Dermis blood vessel endothelial cell (primary cell): ENCODE measurements around the gene ZNF117. TPM values are rescaled to one million over a fixed set of nuclear protein-coding genes. Genes with fewer than 3 reads are reported as not detected.
A peak's percentile ranks its signal among the peaks of the same experiment; 100 is the strongest.
"Not testable (repeated sequence)": the region's sequence is repeated elsewhere in the genome, so short reads cannot be mapped to it uniquely, and the experiment has no call there.

ENCODE experiments used
- DNase-seq: peaks from one replicate; pipeline ENCODE4 v3.0.0; 2010
- total RNA-seq: library from RNA; depleted of rRNA; stranded (reverse); fragments of >200 nt; gene quantifications from 2 replicates; pipeline ENCODE4 v1.2.3, GENCODE V29; 2014

Gene ZNF117
- total RNA-seq, 1 donor from 2014 or later: 4.8 TPM

DNA sequence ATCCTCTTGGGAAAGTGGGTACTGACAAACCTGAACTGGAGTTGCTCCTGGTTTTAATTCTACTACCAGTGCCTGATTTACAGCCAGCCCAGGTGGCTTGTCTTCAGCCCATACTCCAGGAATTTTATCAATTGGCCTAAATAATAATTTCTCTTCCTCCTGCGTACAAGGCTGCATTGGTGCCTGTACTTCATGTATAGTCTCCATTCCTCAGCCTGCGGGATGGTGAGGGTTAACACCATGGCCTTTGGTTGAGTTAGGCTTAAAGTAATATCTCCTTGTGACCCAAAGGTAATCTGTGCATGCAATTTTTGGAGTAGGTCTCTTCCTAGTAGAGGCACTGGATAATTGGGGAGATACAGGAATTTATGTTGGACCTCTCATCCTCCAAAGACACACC is 5.5 kb upstream of the ZNF117 start:
- no peak for DNase-seq

DNA sequence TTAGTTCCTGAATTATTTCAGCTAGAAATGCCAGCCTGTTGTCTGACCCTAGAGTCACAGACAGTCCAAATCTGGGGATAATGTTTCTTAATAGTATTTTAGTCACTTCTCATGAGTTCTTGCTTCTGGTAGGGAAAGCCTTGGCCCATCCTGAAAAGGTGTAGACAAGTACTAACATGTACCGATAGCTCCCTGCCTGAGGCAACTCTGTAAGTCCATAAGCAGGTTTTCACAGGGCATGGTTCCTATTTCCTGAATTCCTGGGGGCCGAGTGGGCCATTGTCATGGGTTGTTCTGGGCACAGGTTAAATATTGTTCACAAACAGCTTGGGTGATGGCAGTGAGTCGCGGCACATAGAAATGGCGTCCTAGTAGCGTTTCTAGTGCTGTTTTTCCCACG is 3.1 kb upstream of the ZNF117 start:
- DNase-seq: no peak

DNA sequence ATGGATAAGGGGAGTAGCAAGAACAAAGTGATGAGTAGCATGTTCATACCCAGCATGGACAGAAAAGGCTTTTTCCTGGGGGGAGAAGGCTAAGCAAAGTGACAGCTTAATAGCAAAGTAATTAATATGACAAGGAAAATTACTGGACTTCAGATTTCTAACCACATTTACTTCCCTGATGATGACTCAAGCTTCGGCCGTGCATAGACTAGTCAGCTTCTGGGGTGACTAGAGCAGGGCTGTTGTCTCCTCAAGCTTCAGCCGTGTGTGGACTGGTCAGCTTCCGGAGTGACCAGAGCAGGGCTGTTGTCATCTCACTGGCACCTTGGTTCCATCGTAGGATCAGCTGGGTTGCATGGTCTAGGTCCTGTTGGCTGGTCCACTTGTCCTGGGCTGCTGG is 2.1 kb upstream of the ZNF117 start:
- no peak for DNase-seq

DNA sequence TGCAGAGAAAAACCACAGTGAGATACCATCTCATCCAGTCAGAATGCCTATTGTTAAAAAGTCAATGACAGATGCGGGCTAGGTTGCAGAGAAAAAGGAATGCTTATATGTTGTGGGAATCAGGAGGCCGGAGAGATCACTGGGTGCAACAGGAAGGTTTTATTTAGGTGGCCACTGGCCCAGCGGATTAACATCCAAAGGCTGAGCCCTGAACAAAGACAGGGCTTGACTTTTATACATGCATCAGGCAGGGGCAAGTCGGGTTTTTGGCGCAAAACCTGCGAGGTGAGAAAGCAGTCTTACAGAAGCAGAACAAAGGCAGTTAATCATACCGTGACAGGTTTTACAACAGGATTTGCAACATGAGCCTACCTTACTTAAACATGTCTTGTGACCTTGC is 620 bp downstream of the ZNF117 start:
- DNase-seq: no peak

DNA sequence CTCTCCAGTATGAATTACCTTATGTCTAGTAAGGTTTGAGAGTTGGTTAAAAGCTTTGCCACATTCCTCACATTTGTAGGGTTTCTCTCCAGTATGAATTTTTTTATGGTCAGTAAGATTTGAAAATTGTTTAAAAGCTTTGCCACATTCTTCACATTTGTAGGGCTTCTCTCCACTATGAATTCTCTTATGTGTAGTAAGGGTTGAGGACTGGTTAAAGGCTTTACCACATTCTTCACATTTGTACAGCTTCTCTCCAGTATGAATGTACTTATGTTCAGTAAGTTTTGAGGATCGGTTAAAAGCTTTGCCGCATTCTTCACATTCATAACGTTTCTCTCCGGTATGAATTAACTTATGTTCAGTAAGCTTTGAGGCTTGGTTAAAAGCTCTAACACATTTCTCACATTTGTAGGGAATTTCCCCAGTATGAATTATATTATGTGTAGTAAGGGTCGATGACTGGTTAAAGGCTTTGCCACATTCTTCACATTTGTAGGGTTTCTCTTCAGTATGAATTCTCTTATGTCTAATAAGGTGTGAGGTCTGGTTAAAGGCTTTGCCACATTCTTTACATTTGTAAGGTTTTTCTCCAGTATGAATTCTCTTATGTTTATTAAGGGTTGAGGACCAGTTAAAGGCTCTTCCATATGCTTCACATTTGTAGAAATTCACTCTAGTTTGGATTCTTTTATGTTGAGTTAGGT is 12.2 kb downstream of the ZNF117 start:
- no peak for DNase-seq

DNA sequence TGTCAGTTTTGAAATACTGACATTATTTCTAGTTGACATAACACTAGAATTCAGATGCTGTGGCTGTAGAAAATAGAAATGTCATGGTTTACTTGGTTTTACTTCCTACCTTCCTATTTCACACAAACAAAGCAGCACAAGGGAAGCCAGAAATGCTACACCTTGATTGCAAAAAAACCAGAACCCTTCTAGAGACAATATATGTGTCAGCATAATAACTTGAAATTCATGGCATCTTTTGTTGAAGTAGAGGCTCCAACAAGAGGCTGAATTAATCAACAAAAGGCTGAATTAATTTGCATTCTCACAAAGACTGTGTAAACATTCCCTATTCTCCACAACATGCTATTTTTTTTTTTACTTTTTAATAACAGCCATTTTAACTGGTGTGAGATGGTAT is 25.2 kb downstream of the ZNF117 start:
- DNase-seq: no peak

DNA sequence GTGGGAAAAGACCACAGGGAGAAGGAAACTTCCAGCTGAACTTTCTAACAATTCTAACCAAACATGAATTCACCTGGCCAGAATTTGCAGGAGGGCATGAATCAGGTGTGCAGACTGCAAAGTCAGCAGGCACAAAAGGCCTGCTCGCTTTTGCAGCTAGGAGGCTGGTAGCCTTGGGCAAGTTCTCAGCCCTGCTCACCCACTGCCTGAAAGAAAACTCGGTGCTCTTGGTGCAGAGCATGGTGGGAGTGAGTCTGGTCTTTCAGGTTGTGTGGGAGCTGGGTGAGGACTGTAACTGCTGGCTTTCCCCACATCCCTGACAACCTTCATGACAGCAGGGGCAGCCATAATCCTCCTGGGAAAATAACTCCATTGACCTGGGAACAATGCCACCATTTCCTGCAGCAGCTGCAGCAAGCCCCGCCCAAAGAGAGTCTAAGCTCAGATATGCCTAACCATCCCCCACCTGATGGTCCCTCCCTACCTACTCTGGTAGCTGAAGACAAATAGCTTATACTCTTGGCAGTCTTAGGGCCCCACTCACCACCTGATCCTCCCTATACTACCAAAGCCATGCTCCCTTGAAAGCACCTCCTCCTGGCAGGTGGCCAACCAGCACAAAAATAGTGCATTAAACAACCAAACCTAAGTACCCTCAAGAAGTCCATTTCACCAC is 31.6 kb downstream of the ZNF117 start:
- DNase-seq: peak; percentile 37

DNA sequence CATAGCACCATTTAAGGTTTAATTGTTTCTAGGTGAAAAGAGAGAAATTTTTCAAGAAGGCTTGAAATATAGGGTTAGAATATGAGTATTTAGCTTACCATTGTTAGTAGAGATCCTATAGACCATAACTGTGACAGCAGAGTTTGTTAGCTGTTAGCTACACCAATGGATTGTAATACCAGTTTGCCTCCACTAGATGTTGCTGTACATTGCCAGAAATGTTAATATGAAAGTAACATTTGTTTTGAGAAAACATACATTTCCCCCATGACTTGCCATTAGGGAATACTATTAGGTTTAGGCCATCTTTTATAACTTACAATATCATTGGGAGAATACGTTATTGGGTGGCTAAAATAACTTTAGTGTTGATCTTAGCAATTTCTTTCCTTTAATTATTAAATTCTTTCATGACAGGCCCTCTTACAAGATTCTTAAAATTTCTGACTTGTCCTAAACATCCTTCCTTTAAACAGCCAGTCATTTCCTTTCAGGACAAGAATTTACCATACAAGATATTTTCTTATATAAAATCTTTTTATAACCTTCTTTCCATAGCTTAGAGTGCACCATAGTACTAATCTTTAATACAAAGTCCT is 39.5 kb downstream of the ZNF117 start:
- DNase-seq: peak; percentile 72

DNA sequence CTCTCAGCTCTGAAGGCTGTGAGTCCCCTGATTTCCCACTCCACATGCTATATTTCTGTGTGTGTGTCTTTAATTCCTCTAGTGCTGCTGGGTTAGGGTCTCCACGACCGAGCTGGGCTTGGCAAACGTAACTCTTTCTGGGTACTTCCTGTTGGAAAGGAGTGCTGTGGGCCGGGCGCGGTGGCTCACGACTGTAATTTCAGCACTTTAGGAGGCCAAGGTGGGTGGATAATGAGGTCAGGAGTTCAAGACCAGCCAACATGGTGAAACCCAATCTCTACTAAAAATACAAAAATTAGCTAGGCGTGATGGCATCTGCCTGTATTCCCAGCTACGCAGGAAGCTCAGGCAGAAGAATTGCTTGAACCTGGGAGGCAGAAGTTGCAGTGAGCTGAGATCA is 40.2 kb downstream of the ZNF117 start:
- not testable (repeated sequence) for DNase-seq

DNA sequence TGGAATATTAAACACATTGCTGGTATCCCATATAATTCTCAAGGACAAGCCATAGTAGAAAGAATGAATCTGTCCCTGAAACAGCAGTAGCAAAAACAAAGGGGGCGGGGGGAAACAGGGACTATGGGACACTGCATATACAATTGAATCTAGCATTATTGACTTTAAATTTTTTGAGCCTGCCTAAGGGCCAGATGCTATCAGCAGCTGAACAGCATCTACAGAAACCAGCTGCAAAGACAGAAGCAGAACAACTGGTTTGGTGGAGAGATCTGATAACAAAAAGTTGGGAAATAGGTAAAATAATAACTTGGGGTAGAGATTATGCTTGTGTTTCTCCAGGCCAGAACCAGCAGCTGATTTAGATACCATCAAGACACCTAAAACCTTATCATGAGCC is 42.1 kb downstream of the ZNF117 start:
- not testable (repeated sequence) for DNase-seq

DNA sequence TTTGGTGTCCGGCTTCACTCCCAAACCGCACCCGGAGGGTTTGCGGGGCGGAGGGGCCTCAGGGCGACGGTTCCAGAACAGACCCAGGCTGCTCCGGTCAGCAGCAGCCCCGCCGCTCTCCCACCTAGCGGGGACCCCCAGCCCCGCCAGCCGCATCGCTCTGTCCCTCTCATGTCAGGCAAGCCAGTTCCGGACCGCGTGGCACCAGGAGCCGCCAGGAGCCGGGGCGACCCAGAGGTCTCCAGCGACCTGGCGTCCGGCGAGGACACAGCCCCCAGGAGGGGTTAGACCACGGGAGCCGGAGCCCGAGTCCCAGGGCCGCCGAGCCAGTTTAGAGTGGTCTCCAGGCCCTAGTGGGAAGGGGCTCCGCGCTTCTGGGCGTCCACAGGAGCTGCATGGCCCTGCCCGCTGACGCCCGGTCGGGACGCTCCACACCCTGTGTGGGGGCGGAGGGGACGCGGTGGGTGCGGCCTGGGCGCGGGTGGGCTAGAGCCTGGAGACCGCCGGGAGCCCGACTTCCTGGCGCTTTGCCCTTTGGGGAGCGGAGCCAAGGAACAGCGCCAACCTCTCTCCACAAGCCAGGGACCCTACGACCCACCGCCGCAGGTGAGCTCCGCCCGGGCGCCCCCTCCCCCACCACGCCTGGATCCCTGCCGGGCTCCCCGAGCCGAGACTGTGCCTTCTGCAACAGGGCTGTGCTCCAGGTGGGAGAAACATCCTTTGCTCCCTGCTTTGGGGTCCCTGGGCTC is 43.4 kb downstream of the ZNF117 start:
- DNase-seq: no peak

DNA sequence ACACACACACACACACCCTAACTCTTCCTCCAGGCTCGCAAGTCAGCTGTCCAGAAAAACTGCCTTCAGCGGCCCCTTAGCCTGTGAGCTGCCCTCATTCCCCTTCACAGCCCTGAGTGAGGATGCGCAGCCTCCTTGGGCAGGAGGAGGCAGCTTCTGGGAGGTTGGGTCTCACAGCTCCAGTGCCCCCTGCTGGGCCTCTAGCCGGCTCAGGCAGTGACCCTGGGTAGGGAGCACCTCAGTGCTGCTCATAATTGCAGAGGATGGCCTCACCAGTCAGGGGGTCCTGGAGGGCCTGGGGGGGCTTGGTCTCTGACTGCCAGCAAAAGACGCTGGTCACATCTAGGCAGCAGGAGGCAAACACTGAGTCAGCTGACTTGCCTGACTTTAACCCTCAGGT is 44.1 kb downstream of the ZNF117 start:
- DNase-seq: peak; percentile 27

DNA sequence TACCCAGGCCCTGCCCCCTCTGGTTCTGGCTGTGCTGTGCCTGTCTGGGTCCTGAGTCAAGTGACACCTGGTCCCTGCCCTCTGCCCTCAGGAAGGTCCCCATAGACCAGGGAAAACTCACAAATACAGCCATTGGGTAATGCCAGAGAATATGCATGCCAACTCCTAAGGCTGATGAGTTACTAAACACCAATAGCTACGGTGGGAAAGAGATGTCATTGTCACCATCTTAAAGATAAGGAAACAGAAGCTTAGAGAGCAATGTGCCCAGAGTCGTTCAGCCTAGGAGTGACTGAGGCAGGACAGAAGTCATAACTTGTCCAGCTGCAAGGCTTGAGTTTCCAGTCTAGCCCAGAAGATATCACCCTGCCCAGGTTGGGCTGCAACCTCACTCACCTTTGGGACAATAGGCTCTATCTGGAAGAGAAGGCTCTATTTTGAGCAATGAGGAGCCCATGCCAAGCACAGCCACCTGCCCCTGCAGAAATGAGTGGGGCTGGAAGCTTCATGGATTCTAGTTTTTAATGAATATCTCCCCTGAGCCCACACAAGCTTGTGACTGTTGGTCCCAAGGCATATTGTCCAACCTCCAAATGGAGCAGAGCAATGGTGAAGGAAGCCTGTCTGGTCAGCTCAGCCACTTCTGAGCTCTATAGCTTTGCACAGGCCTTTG is 45.2 kb downstream of the ZNF117 start:
- no peak for DNase-seq

DNA sequence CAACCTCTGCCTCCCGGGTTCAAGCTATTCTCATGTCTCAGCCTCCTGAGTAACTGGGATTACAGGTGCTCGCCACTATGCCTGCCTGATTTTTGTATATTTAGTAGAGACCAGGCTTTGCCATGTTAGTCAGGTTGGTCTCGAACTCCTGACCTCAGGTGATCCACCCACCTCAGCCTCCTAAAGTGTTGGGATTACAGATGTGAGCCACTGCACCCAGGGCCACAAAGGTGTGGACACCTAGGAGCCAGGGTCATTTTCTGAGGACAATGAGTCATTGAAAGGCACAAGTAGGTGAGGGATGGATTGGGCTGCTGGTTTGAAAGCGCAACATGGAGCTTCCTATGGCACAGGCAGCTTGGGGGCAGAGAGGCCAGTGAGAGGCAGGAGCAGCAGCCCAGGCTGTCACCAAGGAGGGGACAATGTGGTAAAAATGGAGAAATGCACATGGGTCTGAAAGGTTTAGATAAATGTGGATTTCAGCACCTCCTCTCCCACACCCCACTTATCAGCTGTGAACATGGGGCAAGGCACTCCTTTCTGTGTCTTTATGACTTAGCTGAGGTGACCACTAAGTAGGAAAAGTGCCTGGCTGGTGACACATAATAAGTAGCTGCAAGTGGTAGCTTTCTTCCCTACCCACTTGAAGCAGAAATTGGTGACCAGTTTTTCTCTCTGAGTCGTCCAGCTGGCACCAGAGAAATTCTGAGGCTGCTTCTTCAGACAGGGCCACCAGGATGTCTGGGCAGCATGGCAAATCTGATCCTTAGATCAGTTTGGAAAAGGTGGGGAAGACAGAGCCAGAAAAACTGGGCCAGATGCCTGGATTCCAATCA is 46.0 kb downstream of the ZNF117 start:
- not testable (repeated sequence) for DNase-seq

DNA sequence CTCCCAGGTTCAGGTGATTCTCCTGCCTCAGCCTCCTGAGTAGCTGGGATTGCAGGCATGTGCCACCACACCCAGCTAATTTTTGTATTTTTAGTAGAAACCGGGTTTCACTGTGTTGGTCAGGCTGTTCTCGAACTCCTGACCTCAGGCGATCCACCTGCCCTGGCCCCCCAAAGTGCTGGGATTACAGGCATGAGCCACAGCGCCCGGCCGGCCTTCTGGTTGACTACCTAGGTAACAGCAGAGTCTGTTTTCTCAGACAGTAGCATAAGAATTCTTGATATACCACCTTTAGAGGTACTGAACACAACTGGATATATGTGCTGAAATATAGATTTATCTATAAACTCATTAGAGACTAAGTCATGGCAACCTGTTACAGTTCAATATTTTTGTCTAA is 50.8 kb downstream of the ZNF117 start:
- not testable (repeated sequence) for DNase-seq

DNA sequence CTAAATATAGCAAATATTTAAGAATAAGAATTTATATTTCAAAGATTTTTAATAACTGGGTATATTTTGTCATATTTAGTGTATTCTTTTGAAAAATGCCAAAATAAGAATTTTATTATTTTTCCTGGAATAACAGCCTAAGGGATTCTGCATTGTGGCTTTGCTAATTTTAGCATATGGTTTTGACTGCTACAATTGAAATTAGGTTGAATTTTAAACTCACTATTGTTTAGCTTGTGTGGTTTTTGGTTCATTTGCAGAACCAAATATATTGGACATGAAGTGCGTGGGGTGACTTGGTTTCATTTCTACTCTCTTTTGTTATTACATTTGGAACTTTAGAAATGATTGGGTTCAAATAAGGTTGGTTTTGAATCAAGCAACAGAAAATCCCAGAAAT is 52.3 kb downstream of the ZNF117 start:
- no peak for DNase-seq

DNA sequence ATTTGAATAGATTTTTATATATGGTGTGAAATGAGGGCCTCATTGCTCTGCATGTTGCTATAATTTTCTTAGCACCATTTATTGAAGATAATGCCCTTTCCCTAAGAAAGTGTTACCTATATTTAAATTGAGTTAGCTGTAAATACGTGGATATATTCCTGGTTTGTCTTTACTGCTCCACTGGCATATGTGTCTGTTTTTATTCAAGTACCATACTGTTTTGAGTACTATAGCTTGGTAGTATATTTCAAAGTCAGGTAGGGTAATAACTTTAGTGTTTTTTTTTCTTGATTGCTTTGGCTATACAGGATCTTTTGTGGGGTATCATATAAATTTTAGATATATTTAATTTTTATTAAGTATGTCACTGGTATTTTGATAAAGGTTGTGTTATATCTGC is 56.4 kb downstream of the ZNF117 start:
- no peak for DNase-seq

DNA sequence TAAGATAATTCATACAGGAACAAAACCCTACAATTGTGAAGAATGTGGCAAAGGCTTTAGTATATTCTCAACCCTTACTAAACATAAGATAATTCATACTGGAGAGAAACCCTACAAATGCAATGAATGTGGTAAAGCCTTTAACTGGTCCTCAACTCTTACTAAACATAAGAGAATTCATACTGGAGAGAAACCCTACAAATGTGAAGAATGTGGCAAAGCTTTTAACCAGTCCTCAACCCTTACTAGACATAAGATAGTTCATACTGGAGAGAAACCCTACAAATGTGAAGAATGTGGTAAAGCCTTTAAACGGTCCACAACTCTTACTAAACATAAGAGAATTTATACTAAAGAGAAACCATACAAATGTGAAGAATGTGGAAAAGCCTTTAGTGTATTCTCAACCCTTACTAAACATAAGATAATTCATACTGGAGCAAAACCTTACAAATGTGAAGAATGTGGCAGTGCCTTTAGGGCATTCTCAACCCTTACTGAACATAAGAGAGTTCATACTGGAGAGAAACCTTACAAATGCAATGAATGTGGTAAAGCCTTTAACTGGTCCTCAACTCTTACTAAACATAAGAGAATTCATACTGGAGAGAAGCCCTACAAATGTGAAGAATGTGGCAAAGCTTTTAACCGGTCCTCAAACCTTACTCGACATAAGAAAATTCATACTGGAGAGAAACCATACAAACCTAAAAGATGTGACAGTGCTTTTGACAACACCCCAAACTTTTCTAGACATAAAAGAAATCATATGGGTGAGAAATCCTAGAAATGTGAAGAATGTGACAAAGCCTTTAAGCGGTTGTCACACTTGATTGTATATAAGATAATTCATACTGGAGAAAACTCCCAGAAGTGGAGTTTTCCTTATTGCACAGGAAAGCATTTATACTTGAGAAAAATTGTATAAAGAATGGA is 62.3 kb downstream of the ZNF117 start:
- not testable (repeated sequence) for DNase-seq
